ENCODE results near the gene CYP27C1.

- TF ChIP-seq CTCF (conservative IDR thresholded peaks at IDR 0.05 in 1 of 2, IDR thresholded peaks at IDR 0.05 in 1 of 2; ENCODE audit: low read depth in 1 of 2, low read length in 2 of 2): no peak
- TF ChIP-seq EZH2 (IDR thresholded peaks at IDR 0.05; ENCODE audit: low read length, missing control alignments): no peak
These were observed 14.6 kb downstream of the CYP27C1 start for GRCh38 chr2:127205218-127206125.
